ENCODE results near the gene ZNF488.

ZNF488 gene

GRCh38 chr10:47316131-47316530 lies 68.0 kb downstream of the ZNF488 start:
- H3K4me3 ChIP-seq (ENCODE audit: low read depth, low read length), result no peak overlapping the region
- no peak for TF ChIP-seq CTCF (IDR thresholded peaks at IDR 0.05; ENCODE audit: low read depth, low read length, missing control alignments)
- no peak for DNase-seq (ENCODE audit: low read depth)

Measured in GM12864 (cell line).